ENCODE data around the gene FBXO15. TPM values are rescaled to one million over a fixed set of nuclear protein-coding genes. Genes with fewer than 3 reads are reported as not detected.

The FBXO15 gene
- polyA plus RNA-seq, 1 experiment = 0.75 TPM

- Histone ChIP-seq H3K27me3 (ENCODE audit: control insufficient read depth, insufficient read depth, low read length) (no peaks in the 10 kb centered on the region; the same call in 1 of the 2 replicates), H3K4me3 (ENCODE audit: low read depth, low read length) (no peak overlapping the region), H3K36me3 (ENCODE audit: control insufficient read depth, insufficient read depth, low read length) (no peaks in the 10 kb centered on the region)
- TF ChIP-seq CTCF (IDR thresholded peaks at IDR 0.05; ENCODE audit: insufficient read depth, low read depth, low read length) = no peak
- POLR2A ChIA-PET = no interaction called here
- no peak for DNase-seq (ENCODE audit: low read depth)
- CTCF ChIA-PET = interaction anchor here (1.0 to 2.8 kb wide), 4 partner anchors 141 to 362 kb away, joined by 3 to 11 read pairs (median 4); no protein-coding TSS in a partner anchor
Observed at GRCh38 chr18:74190086-74190485, 42.5 kb upstream of the FBXO15 start.

- Histone ChIP-seq H3K4me3 (ENCODE audit: low read depth, low read length) (no peak overlapping the region), H3K36me3 (ENCODE audit: control insufficient read depth, insufficient read depth, low read length) (no peaks in the 10 kb centered on the region), H3K27me3 (ENCODE audit: control insufficient read depth, insufficient read depth, low read length) (no peaks in the 10 kb centered on the region)
- ChIA-PET CTCF (interaction anchor here (1.1 kb wide), 1 partner anchor 9 kb away, joined by 3 read pairs; no protein-coding TSS in a partner anchor), POLR2A (no interaction called here)
- no peak for DNase-seq (ENCODE audit: low read depth)
- TF ChIP-seq CTCF (IDR thresholded peaks at IDR 0.05; ENCODE audit: insufficient read depth, low read depth, low read length) = no peak
Observed at GRCh38 chr18:74186661-74187060, 39.0 kb upstream of the FBXO15 start.

GRCh38 chr18:74185860-74186259 is 38.2 kb upstream of the FBXO15 start:
- no peak for DNase-seq (ENCODE audit: low read depth)
- ChIA-PET POLR2A (no interaction called here), CTCF (interaction anchor here (1.1 kb wide), 1 partner anchor 8 kb away, joined by 3 read pairs; no protein-coding TSS in a partner anchor)
- Histone ChIP-seq H3K36me3 (ENCODE audit: control insufficient read depth, insufficient read depth, low read length) (no peaks in the 10 kb centered on the region), H3K27me3 (ENCODE audit: control insufficient read depth, insufficient read depth, low read length) (no peaks in the 10 kb centered on the region), H3K4me3 (ENCODE audit: low read depth, low read length) (no peak overlapping the region)
- TF ChIP-seq CTCF (IDR thresholded peaks at IDR 0.05; ENCODE audit: insufficient read depth, low read depth, low read length) = no peak

GRCh38 chr18:74184875-74185274 is 37.2 kb upstream of the FBXO15 start:
- POLR2A ChIA-PET = no interaction called here
- no peak for TF ChIP-seq CTCF (IDR thresholded peaks at IDR 0.05; ENCODE audit: insufficient read depth, low read depth, low read length)
- CTCF ChIA-PET = no interaction called here
- H3K4me3 ChIP-seq (ENCODE audit: low read depth, low read length) = no peak overlapping the region
- no peaks in the 10 kb centered on the region for H3K36me3 ChIP-seq (ENCODE audit: control insufficient read depth, insufficient read depth, low read length)
- H3K27me3 ChIP-seq (ENCODE audit: control insufficient read depth, insufficient read depth, low read length) = peaks cover 3% of the 10 kb centered on the region; the same call in 1 of the 2 replicates
- DNase-seq (ENCODE audit: low read depth) = no peak

- no peaks in the 10 kb centered on the region for H3K36me3 ChIP-seq (ENCODE audit: control insufficient read depth, insufficient read depth, low read length)
- POLR2A ChIA-PET = no interaction called here
- CTCF ChIA-PET = no interaction called here
- no peak overlapping the region for H3K4me3 ChIP-seq (ENCODE audit: low read depth, low read length)
- no peak for DNase-seq (ENCODE audit: low read depth)
- H3K27me3 ChIP-seq (ENCODE audit: control insufficient read depth, insufficient read depth, low read length) = peaks cover 3% of the 10 kb centered on the region; the same call in 1 of the 2 replicates
- TF ChIP-seq CTCF (IDR thresholded peaks at IDR 0.05; ENCODE audit: insufficient read depth, low read depth, low read length) = no peak
Observed at GRCh38 chr18:74183130-74183529, 35.5 kb upstream of the FBXO15 start.

Measured in BJ (cell line).